PFSK-1 (cell line): ENCODE data around the gene AGAP6. TPM values are rescaled to one million over a fixed set of nuclear protein-coding genes. Genes with fewer than 3 reads are reported as not detected.
A peak's percentile ranks its signal among the peaks of the same experiment; 100 is the strongest.
"Not testable (repeated sequence)": the region's sequence is repeated elsewhere in the genome, so short reads cannot be mapped to it uniquely, and the experiment has no call there.

Source experiments
- FOXP2 ChIP-seq: optimal IDR thresholded peaks from 2 replicates; pipeline ENCODE3; 2011; ENCODE audit warnings: borderline replicate concordance, control low read depth, inconsistent platforms; ENCODE audit not compliant: insufficient read depth; ENCODE audit errors: extremely low read length, extremely low read depth
- POLR2AphosphoS5 ChIP-seq: IDR thresholded peaks from 2 replicates; pipeline ENCODE4 v1.6.1; 2012; ENCODE audit warnings: low read depth, mild to moderate bottlenecking, control low read depth, low read length, moderate library complexity
- SIN3A ChIP-seq: IDR thresholded peaks from 2 replicates; pipeline ENCODE4 v1.6.1; 2012; ENCODE audit warnings: mild to moderate bottlenecking, low read length, moderate library complexity, borderline replicate concordance; ENCODE audit not compliant: insufficient read depth
- TAF1 ChIP-seq: IDR thresholded peaks from 2 replicates; pipeline ENCODE4 v1.6.1; 2012; ENCODE audit warnings: low read length, control low read depth, borderline replicate concordance; ENCODE audit not compliant: insufficient read depth
- polyA plus RNA-seq: library from polyadenylated mRNA; unstranded; fragments of >200 nt; gene quantifications from one replicate; pipeline ENCODE4 v1.2.1, GENCODE V29; 2012; ENCODE audit warnings: low read depth, missing spikeins; ENCODE audit not compliant: insufficient read length
- TF ChIP-seq, protein P1 (sequence below), 2 experiments: IDR thresholded peaks; 2 replicates each; pipeline versions ENCODE4 v1.6.1 to v1.8.0; 2011 to 2012; ENCODE audit warnings: low read depth in 2 of 2, low read length in 2 of 2, control low read depth in 1 of 2, inconsistent platforms in 1 of 2, mild to moderate bottlenecking in 1 of 2, moderate library complexity in 1 of 2; ENCODE audit not compliant: insufficient read depth in 1 of 2

Gene AGAP6
- polyA plus RNA-seq = 14.0 TPM

DNA sequence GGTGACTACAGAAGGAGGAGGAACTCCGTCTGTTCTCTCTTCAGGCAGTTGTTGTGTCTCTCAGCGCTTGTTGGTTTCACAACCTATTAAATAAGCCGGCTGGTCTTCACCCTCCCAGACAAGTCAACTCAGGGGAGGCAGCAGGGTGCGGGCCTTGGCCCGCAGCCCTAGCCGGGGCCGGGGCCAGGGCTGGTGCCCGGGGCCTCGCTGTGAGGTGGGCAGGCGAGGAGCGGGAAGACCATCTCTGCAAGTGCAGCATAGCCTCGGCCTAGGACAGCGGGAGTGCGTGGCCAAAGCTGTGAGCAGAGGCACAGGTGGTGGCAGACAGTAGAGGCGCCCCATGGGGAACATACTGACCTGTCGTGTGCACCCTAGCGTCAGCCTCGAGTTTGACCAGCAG is at the start of gene AGAP6:
AGAP6 (plus strand) TSS at position 31 of the 400 bp plus-strand sequence; CDS start at position 341, 310 bp downstream.
- TF ChIP-seq TAF1, POLR2AphosphoS5, SIN3A: not testable (repeated sequence)

GRCh38 chr10:49941447-49942338 is 46.5 kb upstream of the AGAP6 start, which contains the start of the genes PARG and TIMM23B:
Gene PARG (minus strand): TSS chr10:49942027. CDS start chr10:49941725, 302 bp downstream.
Gene TIMM23B (plus strand): TSS chr10:49942053. CDS start chr10:49942195, 142 bp downstream.
- TF ChIP-seq TAF1 = peak; percentile 73; the same call in 1 of the 2 replicates
- TF ChIP-seq POLR2AphosphoS5 = peak; percentile 69; the same call in 1 of the 2 replicates

GRCh38 chr10:50021646-50022045 is 33.4 kb downstream of the AGAP6 start:
- TF ChIP-seq SIN3A (no peak), POLR2AphosphoS5 (no peak), TAF1 (no peak), FOXP2 (no peak)
- TF ChIP-seq, protein P1, sequence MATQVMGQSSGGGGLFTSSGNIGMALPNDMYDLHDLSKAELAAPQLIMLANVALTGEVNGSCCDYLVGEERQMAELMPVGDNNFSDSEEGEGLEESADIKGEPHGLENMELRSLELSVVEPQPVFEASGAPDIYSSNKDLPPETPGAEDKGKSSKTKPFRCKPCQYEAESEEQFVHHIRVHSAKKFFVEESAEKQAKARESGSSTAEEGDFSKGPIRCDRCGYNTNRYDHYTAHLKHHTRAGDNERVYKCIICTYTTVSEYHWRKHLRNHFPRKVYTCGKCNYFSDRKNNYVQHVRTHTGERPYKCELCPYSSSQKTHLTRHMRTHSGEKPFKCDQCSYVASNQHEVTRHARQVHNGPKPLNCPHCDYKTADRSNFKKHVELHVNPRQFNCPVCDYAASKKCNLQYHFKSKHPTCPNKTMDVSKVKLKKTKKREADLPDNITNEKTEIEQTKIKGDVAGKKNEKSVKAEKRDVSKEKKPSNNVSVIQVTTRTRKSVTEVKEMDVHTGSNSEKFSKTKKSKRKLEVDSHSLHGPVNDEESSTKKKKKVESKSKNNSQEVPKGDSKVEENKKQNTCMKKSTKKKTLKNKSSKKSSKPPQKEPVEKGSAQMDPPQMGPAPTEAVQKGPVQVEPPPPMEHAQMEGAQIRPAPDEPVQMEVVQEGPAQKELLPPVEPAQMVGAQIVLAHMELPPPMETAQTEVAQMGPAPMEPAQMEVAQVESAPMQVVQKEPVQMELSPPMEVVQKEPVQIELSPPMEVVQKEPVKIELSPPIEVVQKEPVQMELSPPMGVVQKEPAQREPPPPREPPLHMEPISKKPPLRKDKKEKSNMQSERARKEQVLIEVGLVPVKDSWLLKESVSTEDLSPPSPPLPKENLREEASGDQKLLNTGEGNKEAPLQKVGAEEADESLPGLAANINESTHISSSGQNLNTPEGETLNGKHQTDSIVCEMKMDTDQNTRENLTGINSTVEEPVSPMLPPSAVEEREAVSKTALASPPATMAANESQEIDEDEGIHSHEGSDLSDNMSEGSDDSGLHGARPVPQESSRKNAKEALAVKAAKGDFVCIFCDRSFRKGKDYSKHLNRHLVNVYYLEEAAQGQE (IDR thresholded peaks at IDR 0.05; ENCODE audit: insufficient read depth in 1 of 2, low read depth in 2 of 2, low read length in 2 of 2) = no peak

GRCh38 chr10:50025627-50026026 is 37.4 kb downstream of the AGAP6 start:
- no peak for TF ChIP-seq POLR2AphosphoS5
- no peak for TF ChIP-seq TAF1
- TF ChIP-seq FOXP2 = no peak
- no peak for TF ChIP-seq SIN3A
- TF ChIP-seq, protein P1 (IDR thresholded peaks at IDR 0.05; ENCODE audit: insufficient read depth in 1 of 2, low read depth in 2 of 2, low read length in 2 of 2) = no peak

DNA sequence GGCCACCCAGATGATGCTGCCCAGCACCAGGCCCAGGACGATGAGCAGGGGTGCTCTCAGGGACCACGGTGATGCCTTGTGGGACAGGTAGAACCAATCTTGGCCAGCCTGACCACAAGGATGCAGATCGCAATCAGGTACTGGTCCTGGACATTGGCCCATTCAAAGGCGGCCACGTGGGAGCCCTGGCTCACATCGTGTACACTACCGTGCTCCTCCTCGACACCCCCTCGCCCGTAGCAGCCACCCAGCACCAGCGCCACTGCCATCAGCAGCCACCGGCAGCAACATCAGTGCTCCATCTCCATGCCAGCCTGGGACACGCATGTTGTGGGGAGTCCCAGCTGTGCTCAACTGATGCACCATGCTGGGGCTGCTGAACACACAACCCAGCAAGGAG is 39.0 kb downstream of the AGAP6 start:
- TF ChIP-seq FOXP2 (no peak), TAF1 (no peak), POLR2AphosphoS5 (no peak), SIN3A (no peak)
- TF ChIP-seq, protein P1 (IDR thresholded peaks at IDR 0.05; ENCODE audit: insufficient read depth in 1 of 2, low read depth in 2 of 2, low read length in 2 of 2) = no peak

GRCh38 chr10:50033481-50033880 is 45.3 kb downstream of the AGAP6 start:
- TF ChIP-seq FOXP2 (no peak), POLR2AphosphoS5 (no peak), TAF1 (no peak), SIN3A (no peak)
- TF ChIP-seq, protein P1 (IDR thresholded peaks at IDR 0.05; ENCODE audit: insufficient read depth in 1 of 2, low read depth in 2 of 2, low read length in 2 of 2) = no peak
